Small intestine (tissue), 7 donors: ENCODE measurements around the gene CADM2. TPM values are rescaled to one million over a fixed set of nuclear protein-coding genes. Genes with fewer than 3 reads are reported as not detected.

ENCODE experiments used
- DNase-seq, 2 donors: peaks; one replicate each; pipeline versions ENCODE4 v3.0.0 to v3.0.0-alpha.2; 2013
- FAIRE-seq: peaks from 2 replicates; lab custom pipeline; 2012; peaks lifted over from hg19 to GRCh38; lab: Jason Lieb, UNC
- H3K27ac ChIP-seq, 3 donors: one replicate each; pipeline ENCODE4 v1.5.1; 2013; ENCODE audit warnings: low read length in 2 of 3, mild to moderate bottlenecking in 2 of 3, control low read depth in 1 of 3, inconsistent platforms in 1 of 3, low read depth in 1 of 3, moderate library complexity in 1 of 3
- H3K27me3 ChIP-seq, 3 donors: one replicate each; pipeline ENCODE4 v1.6.1; 2013; ENCODE audit warnings: low read length in 3 of 3, inconsistent platforms in 1 of 3; ENCODE audit not compliant: control insufficient read depth in 3 of 3, insufficient read depth in 3 of 3
- H3K36me3 ChIP-seq, 3 donors: one replicate each; pipeline ENCODE4 v1.6.1; 2013; ENCODE audit warnings: low read length in 3 of 3, inconsistent platforms in 1 of 3, low read depth in 1 of 3, mild to moderate bottlenecking in 1 of 3, moderate library complexity in 1 of 3; ENCODE audit not compliant: control insufficient read depth in 3 of 3, insufficient read depth in 2 of 3
- H3K4me1 ChIP-seq, 3 donors: one replicate each; pipeline ENCODE4 v1.6.1; 2013; ENCODE audit warnings: low read length in 2 of 3, inconsistent platforms in 1 of 3, low read depth in 1 of 3, mild to moderate bottlenecking in 1 of 3, moderate library complexity in 1 of 3; ENCODE audit not compliant: control insufficient read depth in 3 of 3, insufficient read depth in 2 of 3
- H3K4me3 ChIP-seq, 3 donors: one replicate each; pipeline ENCODE4 v1.5.1; 2013; ENCODE audit warnings: low read length in 3 of 3, control low read depth in 1 of 3, inconsistent platforms in 1 of 3, low read depth in 1 of 3, mild to moderate bottlenecking in 1 of 3, moderate library complexity in 1 of 3
- H3K9me3 ChIP-seq, 2 donors: one replicate each; pipeline ENCODE4 v1.6.1; 2013; ENCODE audit warnings: low read depth in 1 of 2, low read length in 1 of 2; ENCODE audit not compliant: control insufficient read depth in 2 of 2, insufficient read depth in 1 of 2
- WGBS, 3 donors: extraction: QIAGEN DNeasy Blood & Tissue Kit; methylation state at CpG; one replicate each; pipeline ENCODE4 v1.1.7; 2013; 5-methylcytosine and 5-hydroxymethylcytosine counted together
- polyA plus RNA-seq, 4 donors: library from polyadenylated mRNA; stranded (reverse) in 3 of 4; unstranded in 1 of 4; fragments of 200-250 nt in 3 of 4; fragments of 120-200 nt in 1 of 4; gene quantifications; one replicate each; pipeline versions ENCODE4 v1.2.1 to v1.2.3, GENCODE V29; 2013
- donor health status: healthy with polysubstance abuse.
- donor health status: control.
- donor health status: control.
- donor health status: Bipolar disorder and iron deficiency.
- donor health status: healthy.

Gene CADM2
- polyA plus RNA-seq, 4 donors = 0.95 to 2.4 TPM; not detected in 2

DNA sequence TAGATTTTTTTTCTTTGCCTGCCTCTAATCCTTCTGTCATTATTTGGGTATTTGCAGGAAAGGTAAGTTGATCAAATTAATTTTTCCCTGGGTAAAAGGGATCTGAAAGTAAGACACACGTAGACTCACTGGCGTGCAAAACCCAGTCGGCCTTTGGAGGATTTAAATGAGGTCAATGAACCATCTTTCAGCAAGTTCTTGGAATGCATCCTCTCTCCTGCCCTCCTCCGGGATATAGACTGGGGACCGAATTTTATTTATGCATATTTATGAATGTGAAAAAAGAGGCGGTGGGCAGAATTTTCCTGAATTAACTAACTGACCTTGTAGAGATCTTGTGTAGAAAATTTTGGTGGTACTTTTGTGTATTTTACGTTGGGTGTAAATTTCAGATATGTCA, 2.2 kb downstream of the CADM2 start:
- FAIRE-seq (no peak), DNase-seq (no peak)
- no peak overlapping the region for H3K4me3 ChIP-seq
- peaks cover 0 to 12% (median 0%) of the 10 kb centered on the region in 3 donors for H3K4me1 ChIP-seq
- peaks cover 0 to 35% (median 21%) of the 10 kb centered on the region in 3 donors for H3K27me3 ChIP-seq
- WGBS, 3 donors = 11 to 20% (median 14%) methylated on average over 7 of the region's 7 CpGs
- H3K27ac ChIP-seq = no peak overlapping the region
- H3K9me3 ChIP-seq = no peaks in the 10 kb centered on the region
- no peaks in the 10 kb centered on the region for H3K36me3 ChIP-seq

DNA sequence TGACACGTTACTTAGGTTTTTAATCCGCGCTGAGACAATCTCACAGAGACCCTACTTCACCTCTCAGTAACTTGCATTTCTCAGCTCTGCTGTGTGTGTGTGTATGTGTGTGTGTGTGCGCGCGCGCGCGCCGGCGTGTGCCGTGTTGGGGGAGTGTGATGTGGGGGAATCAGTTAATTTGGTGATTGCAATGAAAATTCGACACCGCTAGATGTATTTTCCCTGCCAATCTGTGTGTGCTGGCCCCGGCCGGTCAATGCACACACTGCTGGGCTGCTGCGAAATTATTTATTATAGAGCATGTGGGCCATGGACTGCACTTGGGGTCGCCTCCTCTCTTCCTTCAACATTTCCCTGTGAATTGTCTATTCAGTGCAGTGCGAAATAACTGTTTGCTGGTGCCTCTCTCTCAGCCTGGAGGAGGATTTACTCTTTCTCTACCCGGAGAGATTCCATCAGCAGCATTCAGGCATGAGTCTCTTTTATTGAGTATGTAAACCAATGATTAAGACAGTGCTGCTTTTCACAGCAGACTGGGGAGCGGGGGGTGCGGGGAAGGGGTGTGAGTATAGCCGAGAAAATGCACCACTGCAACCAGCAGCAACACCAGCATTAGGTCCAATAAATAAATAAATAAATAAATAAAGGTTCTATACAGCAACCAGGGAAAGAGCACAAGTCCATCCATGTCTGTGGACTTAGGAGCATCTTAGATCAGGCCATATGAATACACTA, 2.9 kb downstream of the CADM2 start:
- DNase-seq (no peak), FAIRE-seq (no peak)
- Histone ChIP-seq H3K27me3 (peaks cover 0 to 35% (median 21%) of the 10 kb centered on the region in 3 donors), H3K36me3 (no peaks in the 10 kb centered on the region), H3K9me3 (no peaks in the 10 kb centered on the region), H3K4me1 (peaks cover 0 to 12% (median 0%) of the 10 kb centered on the region in 3 donors), H3K27ac (no peak overlapping the region), H3K4me3 (no peak overlapping the region)
- WGBS, 3 donors = 13 to 24% (median 23%) methylated on average over 23 of the region's 23 CpGs

DNA sequence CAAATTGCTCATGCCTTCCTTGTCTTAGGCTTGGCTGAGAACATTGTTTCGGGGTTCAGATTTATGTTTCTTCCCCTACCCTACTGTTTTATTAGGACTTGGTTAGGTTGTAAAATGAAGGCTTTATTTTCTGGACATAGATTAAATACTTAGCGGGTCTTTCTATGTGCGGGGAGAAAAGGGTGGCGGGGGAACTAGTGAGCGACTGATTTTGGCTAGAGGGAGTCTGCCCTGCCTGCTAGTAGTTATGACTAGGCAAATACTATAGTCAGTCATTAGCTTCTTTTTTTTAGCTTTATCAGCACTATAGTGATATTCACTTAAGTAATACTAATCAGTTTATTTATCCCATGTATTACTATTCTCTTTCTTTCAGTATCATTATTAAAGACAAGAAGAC, 3.6 kb downstream of the CADM2 start:
- H3K9me3 ChIP-seq = no peaks in the 10 kb centered on the region
- 87 to 91% (median 89%) methylated on average over 5 of the region's 5 CpGs for WGBS, 3 donors
- H3K27ac ChIP-seq = no peak overlapping the region
- peaks cover 0 to 12% (median 0%) of the 10 kb centered on the region in 3 donors for H3K4me1 ChIP-seq
- DNase-seq = no peak
- FAIRE-seq = no peak
- H3K36me3 ChIP-seq = no peaks in the 10 kb centered on the region
- H3K27me3 ChIP-seq = peaks cover 0 to 35% (median 21%) of the 10 kb centered on the region in 3 donors
- H3K4me3 ChIP-seq = no peak overlapping the region

DNA sequence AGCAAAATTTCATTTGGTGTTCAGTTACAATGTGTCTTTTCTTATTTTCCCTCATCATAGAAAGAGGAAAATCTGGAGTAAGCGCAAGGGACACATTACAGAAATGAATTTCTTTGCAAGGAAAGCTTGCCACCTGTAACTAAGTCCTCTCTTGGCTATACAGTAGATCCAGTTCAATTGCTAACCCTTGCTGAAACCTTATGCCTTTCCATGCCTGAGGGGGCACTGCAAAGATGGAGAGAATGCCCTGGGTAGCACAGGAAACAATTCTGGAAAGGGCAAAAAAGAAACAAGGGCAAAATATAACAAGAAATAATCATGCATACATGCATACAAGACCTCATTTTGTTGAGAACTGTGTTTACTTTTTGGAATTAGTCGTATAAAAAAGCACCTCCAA, 4.3 kb downstream of the CADM2 start:
- DNase-seq (no peak), FAIRE-seq (no peak)
- H3K4me1 ChIP-seq = peaks cover 0 to 12% (median 0%) of the 10 kb centered on the region in 3 donors
- no peak overlapping the region for H3K27ac ChIP-seq
- no peaks in the 10 kb centered on the region for H3K9me3 ChIP-seq
- peaks cover 0 to 35% (median 21%) of the 10 kb centered on the region in 3 donors for H3K27me3 ChIP-seq
- no peak overlapping the region for H3K4me3 ChIP-seq
- WGBS, 3 donors = 72 to 78% (median 77%) methylated on average over 2 of the region's 2 CpGs
- H3K36me3 ChIP-seq = no peaks in the 10 kb centered on the region

DNA sequence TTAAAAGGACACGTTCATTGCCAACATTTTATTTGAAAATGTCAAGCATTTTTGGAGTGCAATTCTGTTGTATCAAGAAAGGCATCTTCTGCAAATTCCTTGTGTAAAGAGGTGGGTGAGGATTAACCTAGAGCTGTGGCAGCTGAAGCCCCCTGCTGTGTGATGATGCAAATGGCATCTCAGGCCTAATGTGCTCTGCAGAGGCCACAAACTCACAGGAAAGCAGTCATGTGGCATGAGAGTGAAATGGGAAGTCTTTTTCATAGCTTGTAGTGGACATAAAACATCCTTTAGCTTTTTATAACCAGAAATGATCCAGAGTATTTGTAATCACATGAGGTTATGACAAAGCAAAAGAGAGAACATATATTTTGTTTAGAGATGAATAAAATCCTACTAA, 6.4 kb downstream of the CADM2 start:
- Histone ChIP-seq H3K4me1 (no peaks in the 10 kb centered on the region), H3K27ac (no peak overlapping the region), H3K27me3 (peaks cover 0 to 23% (median 14%) of the 10 kb centered on the region in 3 donors), H3K9me3 (no peaks in the 10 kb centered on the region), H3K36me3 (no peaks in the 10 kb centered on the region), H3K4me3 (no peak overlapping the region)
- 12 to 15% (median 14%) methylated on average over 1 of the region's 1 CpG for WGBS, 3 donors
- FAIRE-seq = no peak
- DNase-seq = no peak

DNA sequence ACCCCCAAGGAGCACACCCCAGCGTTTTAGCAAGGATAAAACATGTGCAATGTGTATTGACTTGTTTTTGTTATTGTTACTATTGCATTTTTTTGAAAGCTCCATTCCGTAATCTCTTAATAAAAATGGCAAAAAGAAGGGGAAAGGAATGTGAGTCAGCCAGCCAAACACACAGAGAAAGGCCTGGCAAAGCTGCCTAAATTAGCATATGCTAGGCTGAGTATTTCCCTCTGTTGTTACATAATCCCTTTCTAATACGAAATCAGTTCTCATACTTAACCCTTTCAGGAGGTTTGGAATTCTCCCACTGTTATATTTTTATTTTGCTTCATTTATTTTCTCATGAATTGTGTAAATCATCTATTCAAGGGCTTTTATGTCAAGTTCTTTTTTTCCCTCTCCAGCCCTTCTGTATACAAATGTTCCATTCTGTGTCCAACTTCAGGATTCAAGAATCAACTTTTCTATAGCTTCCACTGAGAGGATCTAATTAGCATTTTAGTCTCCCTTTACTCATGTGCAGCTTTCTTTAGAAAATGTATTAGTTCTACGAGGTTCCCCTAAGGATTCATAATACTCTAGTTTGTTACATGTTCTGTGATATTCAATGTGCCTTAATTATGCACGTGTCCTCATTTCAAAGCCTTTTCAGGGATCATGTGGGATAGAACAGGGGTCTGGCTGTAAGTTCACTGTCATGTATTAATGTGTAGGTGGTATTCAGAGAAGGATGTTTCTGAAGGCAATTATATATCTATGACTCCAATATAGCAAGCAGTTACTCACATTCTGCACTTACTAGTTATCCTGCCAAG, 9.2 kb downstream of the CADM2 start:
- Histone ChIP-seq H3K27ac (no peak overlapping the region), H3K36me3 (no peaks in the 10 kb centered on the region), H3K9me3 (no peaks in the 10 kb centered on the region), H3K4me1 (no peaks in the 10 kb centered on the region), H3K4me3 (no peak overlapping the region), H3K27me3 (no peaks in the 10 kb centered on the region)
- WGBS, 3 donors = 35 to 42% (median 40%) methylated on average over 5 of the region's 5 CpGs
- no peak for DNase-seq
- no peak for FAIRE-seq

DNA sequence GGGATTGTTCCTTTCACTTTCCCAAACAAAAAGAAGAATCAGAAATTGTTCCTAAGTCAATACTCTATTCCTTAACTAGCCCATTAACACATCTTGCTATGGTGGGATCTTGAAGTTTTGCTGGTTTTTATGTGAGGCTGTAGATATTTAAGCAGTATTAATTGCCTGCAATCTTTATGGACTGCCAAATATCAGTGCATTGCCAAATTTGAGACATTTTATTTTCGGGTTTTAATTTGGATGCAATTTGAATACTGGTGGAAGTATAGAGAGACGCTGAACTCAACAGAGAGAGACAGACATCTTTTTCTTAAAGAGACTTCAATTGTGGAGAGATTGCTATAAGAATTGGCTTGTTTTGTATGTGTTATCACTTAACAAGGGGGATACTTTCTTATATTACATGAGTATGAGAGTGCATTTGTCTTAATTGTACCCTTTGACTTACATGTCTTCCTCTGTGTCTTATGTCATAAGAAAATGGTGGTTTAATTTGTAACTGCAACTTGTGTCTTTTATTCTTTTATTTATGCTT, 10.0 kb downstream of the CADM2 start:
- no peak for FAIRE-seq

DNA sequence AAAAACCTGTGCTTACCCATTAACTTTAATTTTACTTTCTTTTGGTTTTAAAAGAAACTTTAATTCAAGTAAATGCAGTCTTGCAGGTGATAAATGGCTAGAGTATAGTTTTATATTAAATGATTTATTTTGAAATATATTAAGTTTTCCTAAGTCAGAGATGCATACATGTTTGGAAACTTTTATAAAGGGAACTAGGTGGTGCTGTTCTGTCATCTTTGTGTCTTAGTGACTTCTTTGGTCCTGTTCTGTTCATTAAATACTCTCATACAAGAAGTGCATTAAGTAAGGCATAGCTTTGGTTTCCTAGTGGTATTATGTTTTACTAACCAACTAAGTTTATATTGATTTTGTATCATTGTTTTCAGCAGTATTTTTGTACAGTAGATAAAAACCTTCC, 15.6 kb downstream of the CADM2 start:
- no peaks in the 10 kb centered on the region for H3K36me3 ChIP-seq
- no peak overlapping the region for H3K4me3 ChIP-seq
- H3K4me1 ChIP-seq = no peaks in the 10 kb centered on the region
- DNase-seq (no peak), FAIRE-seq (no peak)
- H3K27me3 ChIP-seq = no peaks in the 10 kb centered on the region
- H3K9me3 ChIP-seq = no peaks in the 10 kb centered on the region
- H3K27ac ChIP-seq = no peak overlapping the region

More for the DNA sequence above, 10.0 kb downstream of the CADM2 start:
- H3K36me3 ChIP-seq = no peaks in the 10 kb centered on the region
- H3K27ac ChIP-seq = no peak overlapping the region
- 65 to 81% (median 78%) methylated on average over 2 of the region's 2 CpGs for WGBS, 3 donors
- H3K4me3 ChIP-seq = no peak overlapping the region
- DNase-seq = no peak
- H3K4me1 ChIP-seq = no peaks in the 10 kb centered on the region
- H3K27me3 ChIP-seq = no peaks in the 10 kb centered on the region
- no peaks in the 10 kb centered on the region for H3K9me3 ChIP-seq
